Measurements from ENCODE around the gene PALS2.
A peak's percentile ranks its signal among the peaks of the same experiment; 100 is the strongest.

Gene PALS2, protein sequence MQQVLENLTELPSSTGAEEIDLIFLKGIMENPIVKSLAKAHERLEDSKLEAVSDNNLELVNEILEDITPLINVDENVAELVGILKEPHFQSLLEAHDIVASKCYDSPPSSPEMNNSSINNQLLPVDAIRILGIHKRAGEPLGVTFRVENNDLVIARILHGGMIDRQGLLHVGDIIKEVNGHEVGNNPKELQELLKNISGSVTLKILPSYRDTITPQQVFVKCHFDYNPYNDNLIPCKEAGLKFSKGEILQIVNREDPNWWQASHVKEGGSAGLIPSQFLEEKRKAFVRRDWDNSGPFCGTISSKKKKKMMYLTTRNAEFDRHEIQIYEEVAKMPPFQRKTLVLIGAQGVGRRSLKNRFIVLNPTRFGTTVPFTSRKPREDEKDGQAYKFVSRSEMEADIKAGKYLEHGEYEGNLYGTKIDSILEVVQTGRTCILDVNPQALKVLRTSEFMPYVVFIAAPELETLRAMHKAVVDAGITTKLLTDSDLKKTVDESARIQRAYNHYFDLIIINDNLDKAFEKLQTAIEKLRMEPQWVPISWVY

DNA sequence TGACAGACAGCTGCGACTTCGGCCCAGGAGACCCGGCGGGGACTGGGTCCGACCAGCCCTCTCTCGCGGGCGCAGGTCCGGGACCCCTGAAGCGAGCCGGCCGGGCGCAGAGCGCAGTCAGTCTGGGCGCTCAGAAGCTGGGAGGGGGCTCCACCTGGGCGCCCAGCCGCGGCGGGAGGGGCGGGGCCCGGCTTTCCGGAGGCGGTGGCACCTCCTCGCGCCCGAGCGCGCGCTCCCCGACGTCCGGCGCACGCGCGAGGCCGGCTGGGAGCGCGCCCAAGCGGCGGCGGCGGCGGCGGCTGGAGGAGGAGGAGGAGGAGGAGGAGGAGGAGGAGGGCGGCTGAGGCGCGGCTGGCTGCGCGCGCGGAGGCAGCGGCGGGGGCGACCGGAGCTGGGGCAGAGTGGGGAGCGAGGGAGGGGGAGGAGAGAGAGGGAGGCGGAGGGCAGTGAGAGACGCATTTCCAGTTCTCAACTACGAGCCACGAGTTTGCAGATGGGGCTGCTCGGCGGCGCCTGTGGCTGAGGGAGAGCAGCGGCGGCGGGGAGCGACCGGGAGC, at the start of gene PALS2:
Gene PALS2, plus strand, starts transcription at position 456 of the 557 bp plus-strand sequence. CDS start 50,216 bp downstream, outside the sequence.
- DNase-seq (ENCODE audit: low spot score) = peak; percentile 92

DNA sequence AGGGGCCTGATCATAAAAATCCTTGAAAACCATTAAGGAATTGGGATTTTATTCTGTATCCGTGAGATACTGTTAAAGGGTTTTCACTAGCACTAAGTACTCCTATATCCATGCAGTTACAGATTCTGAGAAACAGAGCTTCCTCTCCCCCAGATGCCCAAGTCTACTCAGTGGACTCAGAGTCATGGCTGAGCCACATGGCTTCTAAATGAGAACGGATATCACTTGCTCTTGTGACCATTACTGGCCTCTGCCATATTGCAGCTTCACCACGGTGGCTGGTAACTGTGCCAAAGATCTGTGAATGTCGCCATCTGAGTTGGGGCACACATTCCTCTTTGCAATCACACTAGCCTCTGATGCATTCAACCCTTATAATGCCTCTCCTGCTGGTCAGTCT, 42.0 kb upstream of the PALS2 start:
- no peak for DNase-seq (ENCODE audit: low spot score)

DNA sequence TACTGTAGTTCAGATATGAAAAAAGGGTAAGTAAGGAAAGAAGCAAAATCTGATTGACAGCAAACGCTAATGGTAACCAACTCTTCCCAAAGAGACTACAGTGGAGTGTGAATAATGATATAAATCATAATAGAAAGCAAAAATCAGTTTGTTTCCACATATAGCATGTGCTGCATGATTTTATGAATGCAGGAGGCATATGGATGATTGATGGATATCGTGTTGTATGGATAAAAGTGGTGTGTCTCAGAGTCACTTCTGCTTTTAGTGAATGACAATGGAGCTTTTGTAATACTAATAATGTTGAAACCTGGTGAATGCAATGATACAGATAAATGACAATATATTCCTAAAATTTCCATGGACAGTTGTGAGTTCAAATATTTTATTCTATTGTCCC, 36.6 kb upstream of the PALS2 start:
- no peak for DNase-seq (ENCODE audit: low spot score)

DNA sequence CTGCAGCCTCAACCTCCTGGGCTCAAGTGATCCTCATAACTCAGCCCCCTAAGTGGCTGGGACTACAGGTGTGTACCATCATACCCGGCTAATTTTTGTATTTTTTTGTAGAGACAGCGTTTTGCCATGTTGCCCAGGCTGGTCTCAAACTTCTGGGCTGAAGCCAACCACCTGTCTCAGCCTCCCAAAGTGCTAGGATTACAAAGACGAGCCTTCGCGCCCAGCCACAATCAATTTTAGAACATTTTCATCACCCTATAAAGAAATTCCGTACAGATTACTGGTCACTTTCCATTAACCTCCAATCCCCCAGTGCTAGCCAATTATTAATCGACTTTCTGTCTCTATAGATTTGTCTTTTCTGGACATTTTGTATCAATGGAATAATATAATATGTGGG, 32.3 kb upstream of the PALS2 start:
- no peak for DNase-seq (ENCODE audit: low spot score)

DNA sequence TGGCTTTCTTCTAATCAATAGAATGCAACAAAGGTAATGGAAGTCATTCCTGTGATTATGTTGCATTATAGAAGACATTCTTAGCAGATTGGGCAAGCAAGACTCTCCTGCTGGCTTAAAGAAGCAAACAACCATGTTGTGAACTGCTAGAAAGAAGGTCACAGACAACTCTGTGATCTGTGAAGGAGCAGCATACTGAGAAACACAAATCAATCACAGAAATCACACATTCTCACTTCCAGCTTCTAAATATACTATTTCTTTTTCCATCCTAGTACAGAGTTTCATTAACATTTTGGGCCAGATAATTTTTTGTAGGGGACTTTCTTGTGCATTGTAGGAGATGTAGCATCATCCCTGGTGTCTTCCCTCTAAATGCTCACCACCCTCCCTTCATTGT, 28.0 kb upstream of the PALS2 start:
- DNase-seq (ENCODE audit: low spot score) = no peak

DNA sequence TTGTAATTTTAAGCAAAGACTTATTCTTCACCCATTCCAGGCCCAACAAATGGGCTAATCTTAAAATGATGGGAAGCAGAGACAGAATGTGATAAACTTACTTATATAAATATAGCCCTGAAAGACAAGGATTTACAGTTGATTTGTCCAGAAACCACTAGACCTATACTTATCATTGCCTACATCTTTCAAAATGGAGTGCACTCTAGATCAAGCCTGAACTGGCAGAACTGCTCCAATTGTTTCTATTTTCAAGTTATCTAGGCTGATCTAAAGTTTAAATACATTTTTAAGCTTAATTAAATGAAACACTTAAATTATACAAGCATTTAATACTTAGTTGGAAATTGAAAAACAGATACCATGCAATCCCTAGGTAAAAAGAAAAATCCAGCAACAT, 24.9 kb upstream of the PALS2 start:
- DNase-seq (ENCODE audit: low spot score) = no peak

DNA sequence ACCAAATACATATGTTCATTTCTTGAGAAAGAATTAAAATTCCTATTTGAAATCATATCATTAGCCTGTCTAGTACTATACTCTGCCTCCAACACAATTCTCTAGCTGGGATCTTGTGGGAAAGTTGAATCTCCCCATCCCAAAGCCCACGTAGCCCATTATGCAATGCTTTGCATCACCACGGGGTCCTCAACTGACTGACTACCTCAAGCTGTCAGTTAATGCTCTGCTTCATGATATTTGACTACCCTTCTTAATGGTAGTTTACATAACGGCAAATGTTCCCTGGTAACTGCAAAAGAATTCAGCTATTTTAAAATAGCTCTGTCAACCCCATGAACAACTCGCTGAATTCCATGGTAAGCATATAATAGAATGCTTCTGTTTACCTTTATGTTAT, 23.3 kb upstream of the PALS2 start:
- no peak for DNase-seq (ENCODE audit: low spot score)

DNA sequence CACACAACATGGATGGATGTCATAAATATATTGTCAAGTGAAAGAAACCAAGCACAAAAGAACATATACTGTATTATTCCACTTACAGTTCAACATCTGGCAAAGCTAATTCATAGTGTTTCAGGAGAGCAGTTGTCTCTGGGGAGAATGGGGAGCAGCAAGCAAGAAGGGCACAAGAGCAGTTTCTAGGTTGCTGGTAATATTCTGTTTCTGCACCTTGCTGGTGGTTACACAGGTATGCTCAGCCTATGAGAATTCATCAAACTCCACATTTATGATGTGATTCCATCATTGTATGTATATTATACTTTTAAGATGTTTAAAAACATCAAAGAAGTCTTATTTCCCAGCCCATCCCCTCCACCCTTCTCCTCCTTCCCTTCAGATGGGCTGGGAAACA, 18.1 kb upstream of the PALS2 start:
- no peak for DNase-seq (ENCODE audit: low spot score)

DNA sequence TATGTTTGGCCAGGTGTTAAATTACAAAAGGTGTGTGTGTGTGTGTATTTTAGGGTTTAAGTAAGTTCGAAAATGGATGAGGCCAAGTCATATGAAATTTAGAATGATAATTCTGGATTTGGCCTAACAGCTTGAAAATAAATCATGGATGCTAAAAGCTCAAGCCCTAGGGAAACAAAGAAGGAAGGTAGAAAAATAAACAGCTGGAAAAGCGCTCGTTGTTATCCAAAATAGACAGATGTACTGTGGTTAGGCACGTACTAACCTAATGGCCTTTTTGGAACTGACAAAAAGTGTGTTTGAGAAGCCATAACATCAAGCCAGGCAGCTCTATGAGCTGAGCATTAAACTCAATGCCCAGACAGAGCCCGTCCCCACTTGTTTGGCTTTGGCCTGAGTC, 17.5 kb upstream of the PALS2 start:
- DNase-seq (ENCODE audit: low spot score) = no peak

DNA sequence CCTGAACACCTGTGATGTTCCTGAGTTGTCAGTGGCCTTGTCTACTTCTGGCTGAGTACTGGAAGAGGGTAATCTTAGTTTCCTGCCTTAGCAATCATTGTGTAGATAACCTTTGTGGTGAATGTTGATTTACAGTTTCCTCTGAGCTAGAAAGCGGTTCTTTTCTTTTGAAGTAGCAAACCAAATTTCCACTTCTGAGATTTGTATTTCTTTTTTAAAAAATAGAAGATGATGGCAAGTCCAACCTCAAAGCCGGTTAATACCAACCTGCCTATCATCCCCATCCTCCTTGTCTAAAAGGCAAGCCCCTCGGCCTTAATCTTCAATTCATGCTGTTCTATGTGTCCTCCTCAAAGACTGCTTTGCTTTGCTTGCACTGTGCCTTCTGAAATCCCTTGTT, 12.5 kb upstream of the PALS2 start:
- DNase-seq (ENCODE audit: low spot score) = no peak

DNA sequence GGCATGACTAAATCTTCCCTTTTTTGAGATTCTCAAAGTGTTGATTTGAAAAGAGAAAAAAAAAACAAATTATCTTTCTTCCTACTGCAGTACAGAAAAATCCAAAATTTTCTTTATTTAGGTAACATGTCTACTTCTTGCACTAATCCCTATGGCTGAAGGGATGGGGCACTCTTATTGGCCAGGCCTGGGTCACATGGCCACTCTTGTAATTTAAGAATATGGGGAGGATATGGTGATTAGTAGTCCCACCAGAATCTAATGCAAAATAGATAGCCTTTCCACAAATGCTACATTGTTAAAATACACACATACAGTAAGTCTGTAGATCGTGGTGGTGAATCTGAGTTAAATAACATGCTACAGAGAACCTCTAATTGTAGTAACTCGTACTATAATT, 7.0 kb upstream of the PALS2 start:
- no peak for DNase-seq (ENCODE audit: low spot score)

DNA sequence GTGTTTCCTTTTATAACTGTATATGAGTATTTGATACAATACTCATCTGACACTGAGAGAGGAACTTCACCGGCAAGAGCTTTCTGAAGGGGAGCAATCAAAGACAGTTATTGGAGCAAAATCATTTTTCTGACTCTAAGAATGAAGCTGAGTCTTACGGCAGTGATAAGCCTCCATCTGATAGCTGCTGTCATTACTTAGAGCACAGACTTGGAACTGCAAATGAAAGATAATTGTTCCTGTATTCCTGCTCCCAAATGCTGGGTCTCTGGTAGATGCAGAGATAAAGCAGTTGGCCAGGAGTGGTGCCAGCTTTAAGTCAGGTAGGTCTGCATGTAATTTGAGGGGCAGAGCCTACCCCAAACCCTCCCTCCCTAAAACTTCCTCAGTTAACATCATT, 2.3 kb upstream of the PALS2 start:
- no peak for DNase-seq (ENCODE audit: low spot score)

DNA sequence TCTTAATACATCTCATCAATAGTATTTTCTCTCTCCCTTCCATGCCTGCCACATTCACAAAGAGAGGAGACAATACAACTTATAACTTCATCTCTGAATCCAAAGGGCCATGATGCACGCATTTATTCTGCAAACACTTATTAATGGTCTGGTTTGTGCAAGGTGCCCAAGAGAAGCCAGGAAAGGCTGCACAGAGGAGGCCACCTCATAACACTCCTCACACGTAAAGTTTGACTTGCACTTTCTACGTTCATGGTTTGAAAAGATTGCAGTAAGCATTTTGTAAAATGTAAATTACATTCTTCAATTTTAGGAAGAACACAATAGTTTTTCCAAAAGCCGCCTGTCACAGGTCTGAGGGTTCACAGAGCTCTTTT, 1.2 kb upstream of the PALS2 start:
- DNase-seq (ENCODE audit: low spot score) = no peak

DNA sequence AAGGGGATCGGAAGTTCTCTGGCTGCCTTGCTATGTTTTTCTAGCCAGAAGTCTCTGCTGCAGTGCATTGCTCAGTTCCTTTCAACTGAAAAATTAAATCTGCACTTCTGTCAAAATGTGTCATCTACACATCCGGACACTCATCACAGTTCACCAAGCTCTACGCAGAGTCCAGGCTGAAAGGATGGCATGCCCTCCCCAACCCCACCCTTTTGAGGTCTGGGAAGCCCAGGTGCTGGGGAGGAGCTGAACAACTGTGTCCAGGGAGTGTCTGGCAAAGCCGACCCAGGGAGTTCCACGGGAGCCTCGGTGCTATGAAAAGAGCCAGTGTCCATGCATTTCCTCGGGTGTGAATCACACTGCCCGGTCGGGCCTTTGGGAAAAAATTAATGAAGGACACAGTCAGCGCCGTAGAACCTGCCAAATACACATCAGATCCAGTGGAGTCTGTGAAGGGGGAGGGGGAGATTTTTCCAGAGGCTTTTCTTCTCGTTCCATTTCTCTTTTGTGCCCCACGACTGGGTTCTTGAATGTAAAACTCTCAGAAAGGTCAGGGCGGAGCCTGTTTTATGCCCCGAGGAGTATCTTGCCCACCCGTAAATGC, 757 bp upstream of the PALS2 start:
- peak; percentile 37 for DNase-seq (ENCODE audit: low spot score)

DNA sequence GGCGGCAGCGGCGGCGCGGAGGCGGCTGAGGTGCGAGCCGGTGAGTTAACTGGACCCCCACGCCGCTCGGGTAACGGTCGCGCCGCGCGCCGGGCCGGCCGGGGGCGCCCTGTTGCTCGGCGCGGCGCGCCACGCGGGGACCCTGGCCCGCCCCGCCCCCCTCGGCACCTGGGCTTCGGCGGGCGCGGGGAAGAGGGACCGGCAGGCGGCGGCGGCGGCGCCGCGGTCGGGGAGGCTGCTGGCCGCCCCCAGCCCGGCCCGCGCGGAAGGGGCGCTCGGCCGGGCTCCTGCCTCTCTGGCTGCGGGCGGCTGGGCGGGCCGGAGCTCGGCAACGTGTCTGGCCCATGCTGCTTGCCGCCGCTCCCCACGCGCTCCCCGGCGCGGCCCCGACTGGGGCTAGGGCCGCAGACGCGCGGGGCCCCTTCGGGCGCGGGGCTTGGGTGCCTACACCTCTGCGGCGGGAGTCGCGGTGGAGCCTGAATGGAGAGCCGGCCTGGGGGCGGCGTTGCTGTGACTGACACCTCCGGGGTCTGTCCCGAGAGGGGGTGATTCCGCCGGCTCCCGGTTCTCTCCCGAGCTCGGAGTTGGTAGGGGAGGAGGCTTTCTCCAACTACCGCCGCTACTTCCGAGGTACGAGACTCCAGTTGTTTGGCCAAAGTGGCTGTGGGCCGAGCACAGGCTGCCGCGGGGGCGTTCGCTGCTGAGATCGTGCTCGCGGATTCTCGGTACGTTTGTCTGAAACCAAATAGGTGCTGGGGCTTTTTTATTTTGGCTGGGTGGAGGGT, 494 bp downstream of the PALS2 start:
- peak; percentile 67 for DNase-seq (ENCODE audit: low spot score)

DNA sequence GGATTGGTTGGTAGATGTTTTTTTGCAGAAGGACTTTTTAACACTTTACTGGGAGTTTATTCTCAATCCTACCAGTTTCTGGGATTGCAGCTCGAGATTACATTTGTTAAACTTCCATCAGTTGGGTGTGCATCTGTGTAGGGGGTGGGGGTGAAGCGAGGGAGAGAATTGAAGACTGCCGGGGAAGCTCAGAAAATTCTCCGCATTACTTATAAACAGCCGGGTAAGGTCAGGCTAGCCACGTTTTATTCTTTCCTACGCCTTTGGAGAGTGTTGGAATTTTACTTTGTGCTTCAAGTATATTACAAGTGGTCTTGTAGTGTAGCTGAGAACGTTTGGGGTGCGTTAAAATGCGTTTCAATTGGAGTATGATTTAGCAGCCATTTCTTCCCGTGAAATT, 1.1 kb downstream of the PALS2 start:
- peak; percentile 17 for DNase-seq (ENCODE audit: low spot score)

DNA sequence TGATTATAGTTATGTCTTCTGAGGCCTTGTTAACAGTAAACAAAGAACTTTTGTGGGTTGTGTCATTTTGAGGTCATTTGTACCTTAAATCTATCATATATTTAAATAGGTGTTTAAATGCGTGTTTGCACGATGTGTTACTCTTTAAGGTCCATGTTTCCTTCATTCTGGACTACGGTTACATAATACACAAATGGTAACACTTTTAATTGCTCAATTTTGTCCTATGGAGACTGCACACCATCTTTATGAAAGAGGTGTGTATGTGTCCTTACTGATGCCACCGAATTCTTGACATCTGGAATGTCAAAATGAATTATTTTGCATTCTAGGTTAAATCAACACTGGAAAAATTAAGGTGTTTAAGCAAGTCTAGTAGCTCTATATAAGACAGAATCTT, 1.7 kb downstream of the PALS2 start:
- DNase-seq (ENCODE audit: low spot score) = no peak

DNA sequence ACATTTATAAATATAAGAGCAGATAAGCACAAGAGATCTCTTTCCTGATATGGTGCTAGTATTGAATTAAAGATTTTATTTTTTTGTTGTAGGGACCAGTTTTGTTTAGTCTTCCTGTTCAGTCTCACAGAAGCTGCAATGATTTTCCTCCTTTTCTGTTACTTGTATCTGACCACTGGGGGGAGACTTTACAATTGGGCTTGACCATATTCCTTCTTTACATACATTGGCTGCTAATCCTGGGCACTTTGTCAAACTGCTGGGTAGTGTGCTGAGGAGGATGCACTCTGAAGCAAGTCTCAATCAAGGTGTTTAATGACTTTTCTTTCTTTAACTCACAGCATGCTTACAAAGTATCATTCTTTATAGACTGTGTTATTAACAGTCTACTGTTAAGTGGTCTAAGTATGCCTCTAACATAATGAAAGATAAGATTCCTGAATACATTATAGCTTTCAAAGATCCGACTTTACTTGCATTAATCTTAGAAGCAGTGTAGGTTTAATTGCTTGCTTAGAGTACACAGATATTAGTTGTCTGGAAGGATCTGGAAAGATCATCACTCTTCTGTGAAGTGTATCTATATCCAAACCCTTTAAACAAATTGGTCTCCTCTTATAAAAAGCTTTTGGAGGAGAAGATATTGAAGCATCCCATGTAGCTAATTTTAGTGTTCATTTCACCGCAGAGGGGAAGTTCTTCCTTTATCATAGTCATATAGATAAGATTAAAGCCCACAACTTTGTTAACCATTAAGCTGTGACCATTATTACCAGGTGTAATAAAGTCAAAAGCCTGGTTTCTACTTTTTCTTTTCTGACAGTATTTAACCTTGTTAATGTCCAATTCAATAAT, 3.1 kb downstream of the PALS2 start:
- DNase-seq (ENCODE audit: low spot score) = peak; percentile 60

DNA sequence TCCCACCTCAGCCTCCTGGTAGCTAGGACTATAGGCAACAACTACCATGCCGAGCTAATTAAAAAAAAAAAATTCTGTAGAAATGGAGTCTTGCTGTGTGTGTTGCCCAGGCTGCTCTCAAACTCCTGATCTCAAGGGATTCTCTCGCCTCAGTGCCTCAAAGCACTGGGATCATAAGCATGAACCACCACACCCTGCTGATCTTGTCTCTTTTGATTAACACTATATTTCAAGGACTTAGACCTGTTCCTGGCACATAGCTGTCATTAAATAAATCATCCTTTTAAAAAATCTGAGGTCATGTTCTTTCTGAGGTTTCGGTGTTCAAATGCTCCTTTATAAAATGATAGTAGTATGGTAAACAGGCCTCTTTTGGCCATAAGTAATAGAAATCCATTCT, 4.8 kb downstream of the PALS2 start:
- no peak for DNase-seq (ENCODE audit: low spot score)

DNA sequence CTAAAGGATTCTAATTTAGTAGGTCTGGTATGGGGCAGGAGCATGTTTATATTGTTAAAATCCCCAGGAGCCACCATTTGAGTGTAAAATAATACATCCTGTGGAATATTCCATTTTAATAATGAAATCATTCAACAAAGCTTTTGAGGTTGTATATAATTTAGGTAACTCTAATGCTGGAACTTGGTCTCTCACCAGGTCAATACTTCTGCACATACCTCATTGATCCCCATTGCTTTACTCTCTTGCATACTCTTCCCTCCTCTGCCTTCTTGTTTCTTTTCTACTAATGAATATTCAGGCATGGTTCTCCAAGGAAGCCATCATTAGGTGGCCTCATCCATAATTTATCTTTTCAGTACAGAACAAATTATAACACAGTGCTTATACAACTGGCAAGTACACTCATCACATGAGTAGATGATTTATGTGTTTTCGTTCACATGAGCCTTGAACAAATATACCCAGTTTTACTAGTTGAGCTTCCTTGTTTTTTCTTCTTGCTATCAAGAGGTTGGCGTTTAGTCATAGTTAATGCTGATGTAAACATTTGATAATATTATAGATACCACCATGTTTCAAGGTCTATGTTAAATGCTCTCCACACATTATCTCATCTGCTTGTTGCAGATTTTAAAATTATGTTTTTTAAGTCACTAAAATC, 7.2 kb downstream of the PALS2 start:
- DNase-seq (ENCODE audit: low spot score) = no peak

DNA sequence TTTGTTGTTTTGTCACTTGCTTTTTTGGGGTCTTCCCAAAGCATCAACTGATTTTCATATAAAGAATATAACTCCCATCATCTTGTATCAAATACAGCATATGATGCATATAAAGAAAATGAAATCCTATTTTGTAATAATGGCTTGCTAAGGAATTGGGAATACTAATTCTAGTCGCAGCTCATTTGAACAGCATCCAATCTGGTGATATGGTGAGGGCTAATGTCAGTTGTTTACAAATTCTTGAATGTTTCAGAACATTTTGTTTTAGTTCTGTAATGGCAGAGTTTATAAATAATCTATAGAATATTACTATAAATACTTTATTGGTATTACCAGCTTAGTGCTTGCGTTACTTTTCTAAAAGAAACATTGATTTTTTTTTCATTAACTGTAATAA, 8.9 kb downstream of the PALS2 start:
- DNase-seq (ENCODE audit: low spot score) = no peak
